OCI-LY1 (cell line): Measurements from ENCODE around the gene GPSM1.

Experiments used
- CTCF ChIP-seq: fragments of 200-600 bp; sonication (generic), shearing (Covaris generic); IDR thresholded peaks from 2 replicates; pipeline ENCODE4 v1.5.1; 2017; ENCODE audit warnings: mild to moderate bottlenecking, antibody characterized with exemption, low read length, moderate library complexity, mixed read lengths
- EZH2 ChIP-seq: fragments of 200-600 bp; sonication (generic), shearing (Covaris generic); IDR thresholded peaks from 2 replicates; pipeline ENCODE4 v1.8.0; 2017; ENCODE audit warnings: borderline replicate concordance, mixed run types, mild to moderate bottlenecking, antibody characterized with exemption, low read length, moderate library complexity, mixed read lengths

- TF ChIP-seq CTCF, result no peak
- TF ChIP-seq EZH2, result no peak
Measured at GRCh38 chr9:136378170-136379002, 51.0 kb downstream of the GPSM1 start.
